Esophagus muscularis mucosa (tissue), 3 donors: Measurements from ENCODE around the gene MTURN.

Experiments used
- CTCF ChIP-seq, 3 experiments: fragments of 200-600 bp in 2 of 3; fragments of 450-650 bp in 1 of 3; sonication (generic) in 2 of 3; IDR thresholded peaks; one replicate each; pipeline ENCODE4 v1.5.1; 2017 to 2019; ENCODE audit warnings: antibody characterized with exemption in 3 of 3, mild to moderate bottlenecking in 2 of 3, moderate library complexity in 1 of 3
- POLR2A ChIP-seq: fragments of 450-650 bp; IDR thresholded peaks from one replicate; pipeline ENCODE4 v1.6.1; 2017; ENCODE audit warnings: antibody characterized with exemption, moderate library complexity, mild to moderate bottlenecking, low read depth
- POLR2AphosphoS5 ChIP-seq, 2 donors: sonication (generic); formaldehyde crosslinking; IDR thresholded peaks; one replicate each; pipeline ENCODE4 v1.6.1; 2017; ENCODE audit warnings: antibody characterized with exemption in 2 of 2

GRCh38 chr7:30163231-30163894, 28.6 kb downstream of the MTURN start:
- TF ChIP-seq CTCF (IDR thresholded peaks at IDR 0.05), result no peak
- no peak for TF ChIP-seq POLR2AphosphoS5 (IDR thresholded peaks at IDR 0.05)
- no peak for TF ChIP-seq POLR2A
